ENCODE results near the gene CMC4.

Gene CMC4

GRCh38 chrX:155052738-155053498 lies 18.0 kb downstream of the CMC4 start:
- no peak for DNase-seq

- peak; percentile 43 for DNase-seq
Measured at GRCh38 chrX:155048977-155049619, 21.8 kb downstream of the CMC4 start.

GRCh38 chrX:155046811-155047528 lies 24.0 kb downstream of the CMC4 start:
- no peak for DNase-seq

- DNase-seq, result no peak
Measured at GRCh38 chrX:155046129-155046810, 24.7 kb downstream of the CMC4 start.

- DNase-seq, result no peak
Measured at GRCh38 chrX:155035688-155036087, 35.2 kb downstream of the CMC4 start.

GRCh38 chrX:155031657-155032056 lies 39.3 kb downstream of the CMC4 start:
- DNase-seq, result no peak

- no peak for DNase-seq
Measured at GRCh38 chrX:155028877-155029291, 42.1 kb downstream of the CMC4 start.

GRCh38 chrX:155028129-155028528 lies 42.8 kb downstream of the CMC4 start:
- no peak for DNase-seq

- DNase-seq, result no peak
Measured at GRCh38 chrX:155027509-155028066, 43.3 kb downstream of the CMC4 start.

- peak; percentile 90 for DNase-seq
Measured at GRCh38 chrX:155026727-155027508, 44.0 kb downstream of the CMC4 start, which contains the start of gene FUNDC2. FUNDC2 (plus strand) TSS chrX:155026844; CDS start chrX:155026939, 95 bp downstream.

GRCh38 chrX:155026420-155026726 lies 44.6 kb downstream of the CMC4 start:
- DNase-seq, result no peak

GRCh38 chrX:155023907-155024833 lies 46.8 kb downstream of the CMC4 start:
- no peak for DNase-seq

GRCh38 chrX:155022585-155022984 lies 48.4 kb downstream of the CMC4 start, which contains the start of gene F8:
F8 (minus strand) TSS chrX:155022723; CDS start chrX:155022552, 171 bp downstream.
- DNase-seq, result no peak

- DNase-seq, result no peak
Measured at GRCh38 chrX:155020591-155020990, 50.3 kb downstream of the CMC4 start.

All from activated CD4-positive, alpha-beta T cell treated with anti-CD3 and anti-CD28 coated beads, Interleukin-2, amount 50 U/mL, for 1 hour (primary cell).